IMR-90 (cell line): Measurements from ENCODE around the gene TREM1.

Experiments
- BHLHE40 ChIP-seq: fragments of 150-350 bp; IDR thresholded peaks from 2 replicates; pipeline ENCODE4 v1.6.1; 2016; ENCODE audit warnings: mild to moderate bottlenecking, low read depth, low read length
- CEBPB ChIP-seq: IDR thresholded peaks from 2 replicates; pipeline ENCODE4 v1.6.1; 2012; ENCODE audit warnings: low read depth, low read length, improper control_type of control experiment
- MAFK ChIP-seq: IDR thresholded peaks from 2 replicates; pipeline ENCODE4 v1.6.1; 2012; ENCODE audit warnings: low read depth, low read length, improper control_type of control experiment
- MAZ ChIP-seq: IDR thresholded peaks from 2 replicates; pipeline ENCODE4 v1.6.1; 2012; ENCODE audit warnings: low read depth, mild to moderate bottlenecking, low read length, improper control_type of control experiment, moderate library complexity, borderline replicate concordance
- MXI1 ChIP-seq: IDR thresholded peaks from 2 replicates; pipeline ENCODE4 v1.6.1; 2012; ENCODE audit warnings: low read depth, mild to moderate bottlenecking, low read length, moderate library complexity, borderline replicate concordance
- NFE2L2 ChIP-seq: fragments of 150-350 bp; IDR thresholded peaks from 2 replicates; pipeline ENCODE4 v1.6.1; 2016; ENCODE audit warnings: low read depth, mild to moderate bottlenecking, low read length
- POLR2A ChIP-seq: IDR thresholded peaks from 2 replicates; pipeline ENCODE4 v1.6.1; 2012; ENCODE audit warnings: mild to moderate bottlenecking, low read depth, low read length
- RAD21 ChIP-seq: IDR thresholded peaks from 2 replicates; pipeline ENCODE4 v1.6.1; 2012; ENCODE audit warnings: low read length, improper control_type of control experiment
- RFX5 ChIP-seq: IDR thresholded peaks from 2 replicates; pipeline ENCODE4 v1.8.0; 2012; ENCODE audit warnings: low read depth, mild to moderate bottlenecking, low read length, moderate library complexity
- SMC3 ChIP-seq: fragments of 150-350 bp; IDR thresholded peaks from 2 replicates; pipeline ENCODE4 v1.6.1; 2016; ENCODE audit warnings: low read depth, mild to moderate bottlenecking, antibody characterized with exemption, low read length, moderate library complexity
- TF ChIP-seq, protein P1 (sequence below): conservative IDR thresholded peaks from 2 replicates; pipeline ENCODE4 v1.5.1; 2012; ENCODE audit warnings: mild to moderate bottlenecking, low read depth, low read length, improper control_type of control experiment
- TF ChIP-seq, protein P2 (sequence below): fragments of 150-350 bp; IDR thresholded peaks from 2 replicates; pipeline ENCODE4 v1.6.1; 2017; ENCODE audit warnings: mild to moderate bottlenecking, antibody characterized with exemption, low read length, low read depth
- TF ChIP-seq, protein P3 (sequence below): fragments of 150-350 bp; IDR thresholded peaks from 2 replicates; pipeline ENCODE4 v1.6.1; 2016; ENCODE audit warnings: low read depth, mild to moderate bottlenecking, low read length, moderate library complexity, borderline replicate concordance

DNA sequence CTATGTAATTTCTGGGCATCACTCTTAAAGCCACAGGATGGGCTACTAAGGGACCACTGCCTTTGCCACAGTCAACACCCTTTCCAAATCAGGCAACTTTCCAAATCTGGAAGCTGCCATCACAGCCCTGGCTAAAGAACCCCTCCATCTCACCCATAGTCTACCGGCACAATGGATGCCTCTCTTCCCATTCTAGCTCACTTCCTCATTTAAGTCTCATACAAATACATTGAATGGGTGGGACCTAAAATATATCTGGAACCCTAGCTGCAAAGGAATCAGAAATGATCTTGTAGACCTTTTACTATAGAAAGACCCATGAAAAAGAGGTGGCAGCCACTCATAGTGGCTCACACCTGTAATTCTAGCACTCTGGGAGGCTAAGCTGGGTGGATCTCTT, 61.7 kb downstream of the TREM1 start:
- TF ChIP-seq, protein P1, sequence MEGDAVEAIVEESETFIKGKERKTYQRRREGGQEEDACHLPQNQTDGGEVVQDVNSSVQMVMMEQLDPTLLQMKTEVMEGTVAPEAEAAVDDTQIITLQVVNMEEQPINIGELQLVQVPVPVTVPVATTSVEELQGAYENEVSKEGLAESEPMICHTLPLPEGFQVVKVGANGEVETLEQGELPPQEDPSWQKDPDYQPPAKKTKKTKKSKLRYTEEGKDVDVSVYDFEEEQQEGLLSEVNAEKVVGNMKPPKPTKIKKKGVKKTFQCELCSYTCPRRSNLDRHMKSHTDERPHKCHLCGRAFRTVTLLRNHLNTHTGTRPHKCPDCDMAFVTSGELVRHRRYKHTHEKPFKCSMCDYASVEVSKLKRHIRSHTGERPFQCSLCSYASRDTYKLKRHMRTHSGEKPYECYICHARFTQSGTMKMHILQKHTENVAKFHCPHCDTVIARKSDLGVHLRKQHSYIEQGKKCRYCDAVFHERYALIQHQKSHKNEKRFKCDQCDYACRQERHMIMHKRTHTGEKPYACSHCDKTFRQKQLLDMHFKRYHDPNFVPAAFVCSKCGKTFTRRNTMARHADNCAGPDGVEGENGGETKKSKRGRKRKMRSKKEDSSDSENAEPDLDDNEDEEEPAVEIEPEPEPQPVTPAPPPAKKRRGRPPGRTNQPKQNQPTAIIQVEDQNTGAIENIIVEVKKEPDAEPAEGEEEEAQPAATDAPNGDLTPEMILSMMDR, result no peak
- TF ChIP-seq NFE2L2, result no peak
- no peak for TF ChIP-seq POLR2A
- no peak for TF ChIP-seq RAD21
- no peak for TF ChIP-seq MAFK
- TF ChIP-seq, protein P2, sequence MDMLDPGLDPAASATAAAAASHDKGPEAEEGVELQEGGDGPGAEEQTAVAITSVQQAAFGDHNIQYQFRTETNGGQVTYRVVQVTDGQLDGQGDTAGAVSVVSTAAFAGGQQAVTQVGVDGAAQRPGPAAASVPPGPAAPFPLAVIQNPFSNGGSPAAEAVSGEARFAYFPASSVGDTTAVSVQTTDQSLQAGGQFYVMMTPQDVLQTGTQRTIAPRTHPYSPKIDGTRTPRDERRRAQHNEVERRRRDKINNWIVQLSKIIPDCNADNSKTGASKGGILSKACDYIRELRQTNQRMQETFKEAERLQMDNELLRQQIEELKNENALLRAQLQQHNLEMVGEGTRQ, result no peak
- no peak for TF ChIP-seq MAZ
- no peak for TF ChIP-seq CEBPB
- no peak for TF ChIP-seq RFX5
- no peak for TF ChIP-seq BHLHE40
- no peak for TF ChIP-seq MXI1
- no peak for TF ChIP-seq SMC3
- TF ChIP-seq, protein P3, sequence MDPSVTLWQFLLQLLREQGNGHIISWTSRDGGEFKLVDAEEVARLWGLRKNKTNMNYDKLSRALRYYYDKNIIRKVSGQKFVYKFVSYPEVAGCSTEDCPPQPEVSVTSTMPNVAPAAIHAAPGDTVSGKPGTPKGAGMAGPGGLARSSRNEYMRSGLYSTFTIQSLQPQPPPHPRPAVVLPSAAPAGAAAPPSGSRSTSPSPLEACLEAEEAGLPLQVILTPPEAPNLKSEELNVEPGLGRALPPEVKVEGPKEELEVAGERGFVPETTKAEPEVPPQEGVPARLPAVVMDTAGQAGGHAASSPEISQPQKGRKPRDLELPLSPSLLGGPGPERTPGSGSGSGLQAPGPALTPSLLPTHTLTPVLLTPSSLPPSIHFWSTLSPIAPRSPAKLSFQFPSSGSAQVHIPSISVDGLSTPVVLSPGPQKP, result no peak
